Kidney tubule cell (primary cell): Measurements from ENCODE around the gene CACNA1C.

ENCODE experiments used
- DNase-seq: peaks from one replicate; pipeline ENCODE4 v3.0.0-alpha.2; 2018; ENCODE audit warnings: low spot score

The CACNA1C gene

GRCh38 chr12:2414810-2415567, 362.2 kb downstream of the CACNA1C start:
- DNase-seq: no peak

- DNase-seq: no peak
Measured at GRCh38 chr12:2415568-2415944, 362.8 kb downstream of the CACNA1C start.

DNA sequence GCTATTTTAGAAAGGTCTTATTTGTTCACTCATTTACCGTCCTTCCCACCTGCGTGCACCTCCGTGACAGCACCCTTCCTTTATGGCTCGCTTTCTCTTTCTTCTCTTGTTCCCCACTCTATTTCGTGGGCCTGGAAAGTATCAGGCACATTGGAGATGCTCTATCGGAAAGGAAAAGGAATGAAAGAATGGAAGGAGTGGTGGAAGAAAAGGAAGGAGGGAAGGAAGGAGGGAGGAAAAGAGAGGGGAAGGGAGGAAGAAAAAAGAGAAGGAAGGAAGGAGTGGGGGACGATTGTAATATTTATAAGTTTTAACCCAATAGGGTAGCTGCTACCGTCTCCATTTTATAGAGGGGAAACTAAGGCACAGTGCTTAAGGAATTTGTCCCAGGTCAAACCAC, 363.4 kb downstream of the CACNA1C start:
- DNase-seq: no peak

DNA sequence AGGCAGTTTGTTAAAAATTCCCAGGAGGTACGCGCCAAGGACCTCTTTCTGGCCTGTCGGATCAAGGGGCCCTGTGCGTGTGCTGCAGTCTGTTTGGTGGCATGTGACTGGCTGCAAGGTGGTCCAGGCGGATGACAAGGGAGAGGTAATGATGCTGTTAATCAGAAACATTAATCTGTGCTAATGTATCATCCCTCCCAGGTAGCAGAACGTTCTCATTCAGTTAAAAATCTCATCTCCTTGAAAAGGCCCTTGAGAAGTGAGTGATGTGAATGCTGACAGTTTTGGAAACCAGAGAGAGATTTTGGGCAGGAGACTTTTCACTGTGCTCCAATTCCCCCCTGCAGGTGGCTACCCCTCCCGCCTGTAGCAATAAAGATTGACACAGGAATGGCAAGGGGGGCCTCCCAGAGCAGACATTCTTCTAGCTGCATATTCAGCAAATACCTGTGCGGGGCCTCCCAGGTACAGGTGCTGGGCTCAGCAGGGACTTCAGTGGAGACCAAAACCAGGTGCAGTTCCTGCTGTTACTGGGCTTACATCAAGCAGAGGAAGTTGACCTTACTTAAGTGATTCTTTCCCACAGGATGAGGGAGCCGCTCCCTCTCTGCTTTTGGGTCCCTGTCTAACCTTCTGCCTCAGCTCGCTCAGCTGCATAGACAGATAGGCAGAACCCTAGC, 364.8 kb downstream of the CACNA1C start:
- DNase-seq: no peak

GRCh38 chr12:2418579-2418978, 365.8 kb downstream of the CACNA1C start:
- no peak for DNase-seq

- no peak for DNase-seq
Measured at GRCh38 chr12:2422591-2422990, 369.8 kb downstream of the CACNA1C start.

DNA sequence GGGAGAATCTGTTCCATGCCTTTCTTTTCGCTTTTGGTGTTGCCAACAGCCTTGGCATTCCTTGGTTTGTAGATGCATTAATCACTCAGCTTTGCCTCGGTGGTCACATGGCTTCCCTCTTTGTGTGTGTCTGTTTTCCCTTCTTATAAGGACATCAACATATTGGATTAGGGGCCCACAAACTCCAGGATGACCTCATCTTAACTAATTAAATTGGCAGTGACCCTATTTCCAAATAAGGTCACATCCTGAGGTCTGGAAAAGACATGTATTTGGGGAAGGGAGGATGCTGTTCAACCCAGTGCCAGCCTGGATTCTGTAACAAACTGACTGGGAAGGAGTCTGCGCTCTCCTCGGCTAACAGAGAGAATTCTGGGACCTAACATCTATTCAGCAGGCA, 376.2 kb downstream of the CACNA1C start:
- DNase-seq: no peak

DNA sequence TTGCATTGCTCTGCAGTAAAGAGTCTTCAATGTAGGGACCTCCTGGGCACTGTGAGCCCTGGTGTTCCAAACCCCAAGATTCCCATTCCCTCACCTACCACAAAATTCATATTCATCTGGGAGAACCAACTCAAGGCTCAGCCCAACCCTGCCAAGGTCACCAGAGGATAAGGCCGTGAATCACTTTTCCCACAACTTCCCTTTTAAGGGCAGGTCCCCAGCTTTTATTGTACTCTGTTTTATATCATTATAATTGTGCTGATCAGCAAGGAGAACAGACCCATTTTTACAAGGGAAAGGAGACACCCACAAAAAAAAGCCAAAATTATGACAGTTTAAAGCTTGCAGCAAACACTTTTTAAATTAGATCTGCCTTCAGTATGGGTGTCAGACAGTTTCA, 379.0 kb downstream of the CACNA1C start:
- DNase-seq: no peak

GRCh38 chr12:2432856-2433255, 380.1 kb downstream of the CACNA1C start:
- no peak for DNase-seq

GRCh38 chr12:2435511-2435910, 382.7 kb downstream of the CACNA1C start:
- no peak for DNase-seq

GRCh38 chr12:2439332-2440100, 386.7 kb downstream of the CACNA1C start:
- no peak for DNase-seq

DNA sequence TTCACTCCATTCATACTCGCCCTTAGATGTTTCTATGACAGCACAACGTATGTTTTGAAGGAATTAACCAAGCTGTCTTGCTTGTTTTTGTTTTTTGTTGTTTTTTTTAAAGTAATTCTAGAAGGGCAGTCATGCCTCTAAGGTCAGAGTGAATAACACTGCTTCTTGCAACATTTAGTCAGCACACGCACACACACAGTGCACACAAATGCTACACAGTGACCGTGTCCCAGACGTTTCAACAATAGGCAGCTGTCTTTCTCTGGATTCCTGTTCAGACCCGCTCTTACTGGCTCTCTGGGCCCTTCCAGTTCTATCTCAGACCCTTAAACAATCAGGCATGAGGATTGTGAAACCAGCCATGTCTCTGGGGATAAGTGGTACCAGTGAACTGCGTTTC, 391.0 kb downstream of the CACNA1C start:
- no peak for DNase-seq

- DNase-seq: no peak
Measured at GRCh38 chr12:2445968-2446367, 393.2 kb downstream of the CACNA1C start.

DNA sequence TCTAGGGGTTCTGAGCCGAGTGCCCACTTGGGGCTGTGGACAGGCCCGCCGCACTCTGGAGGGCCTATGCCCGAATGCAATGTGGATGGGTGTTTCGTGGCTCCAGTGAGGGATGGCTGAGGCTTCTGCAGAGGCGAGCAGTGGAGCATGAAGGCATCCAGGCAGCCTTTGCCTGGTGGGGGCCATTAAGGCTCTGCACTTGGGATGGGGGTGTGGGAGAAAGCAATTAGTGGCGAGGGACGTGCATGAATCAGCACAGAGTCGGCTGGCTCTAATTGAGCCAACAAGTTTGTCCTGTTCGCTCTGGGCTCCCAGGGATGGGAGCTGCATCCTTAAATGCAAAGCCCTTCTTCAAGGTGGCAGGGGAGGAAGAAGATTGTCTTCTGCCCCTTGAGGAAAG, 395.1 kb downstream of the CACNA1C start:
- DNase-seq: peak; percentile 2

DNA sequence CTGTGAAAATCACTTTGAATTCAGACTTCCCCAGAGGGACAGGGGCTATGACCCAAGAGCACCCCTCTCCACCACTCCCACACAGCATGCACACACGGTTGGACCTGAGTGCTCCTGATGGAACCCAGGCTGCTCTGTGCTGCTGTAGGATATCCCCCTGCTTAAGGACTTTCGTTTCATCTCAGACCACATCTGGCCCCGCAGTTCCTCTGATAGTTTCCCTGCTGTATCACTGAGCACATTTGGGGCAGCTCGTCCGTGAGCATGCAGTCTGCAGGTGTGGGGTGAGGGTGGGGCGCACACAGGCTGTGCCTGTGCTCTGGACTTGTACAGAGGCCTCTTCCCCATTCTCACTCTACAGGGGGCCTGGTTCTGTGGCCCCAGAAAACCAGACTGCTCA, 396.8 kb downstream of the CACNA1C start:
- DNase-seq: no peak

- no peak for DNase-seq
Measured at GRCh38 chr12:2450553-2450952, 397.8 kb downstream of the CACNA1C start.

DNA sequence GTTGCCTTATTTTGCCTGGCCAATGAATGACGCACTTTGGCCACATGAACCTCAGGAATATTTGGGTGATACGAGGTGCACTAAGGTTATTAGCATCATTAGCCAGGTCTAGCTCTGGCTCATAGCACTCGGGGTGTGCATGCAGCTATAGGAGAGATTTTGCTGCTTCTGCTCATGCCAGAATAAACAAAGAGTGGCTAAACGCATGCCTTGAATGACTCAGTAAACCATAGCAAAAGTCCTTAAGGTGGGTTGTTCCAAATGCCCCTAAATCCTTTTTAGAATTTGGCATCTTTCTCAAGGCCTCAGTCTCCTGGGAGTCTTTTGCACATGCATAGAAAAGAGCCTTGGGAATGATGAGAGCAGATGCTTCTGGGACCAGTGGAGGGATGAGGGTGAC, 398.2 kb downstream of the CACNA1C start:
- no peak for DNase-seq

DNA sequence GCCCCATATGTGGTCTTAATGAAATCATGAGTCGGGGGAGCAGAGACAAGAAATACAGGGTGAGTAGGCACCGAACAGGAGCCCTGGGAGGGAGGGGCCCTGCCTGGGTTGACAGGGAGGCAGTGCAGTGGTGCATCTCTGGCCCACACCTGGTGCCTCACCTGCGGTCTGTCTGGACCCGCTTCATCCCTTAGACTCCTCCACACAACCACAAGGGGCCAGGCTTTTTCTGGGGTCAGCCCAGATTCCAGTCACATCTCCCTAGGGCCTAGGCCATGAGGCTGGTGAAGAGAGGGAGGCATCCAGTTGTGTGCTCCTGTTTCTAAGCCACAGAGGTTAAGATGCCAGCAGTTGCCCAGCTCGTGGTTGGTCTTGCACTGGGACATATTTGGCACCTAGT, 398.7 kb downstream of the CACNA1C start:
- no peak for DNase-seq

- DNase-seq: no peak
Measured at GRCh38 chr12:2453076-2453760, 400.4 kb downstream of the CACNA1C start.

DNA sequence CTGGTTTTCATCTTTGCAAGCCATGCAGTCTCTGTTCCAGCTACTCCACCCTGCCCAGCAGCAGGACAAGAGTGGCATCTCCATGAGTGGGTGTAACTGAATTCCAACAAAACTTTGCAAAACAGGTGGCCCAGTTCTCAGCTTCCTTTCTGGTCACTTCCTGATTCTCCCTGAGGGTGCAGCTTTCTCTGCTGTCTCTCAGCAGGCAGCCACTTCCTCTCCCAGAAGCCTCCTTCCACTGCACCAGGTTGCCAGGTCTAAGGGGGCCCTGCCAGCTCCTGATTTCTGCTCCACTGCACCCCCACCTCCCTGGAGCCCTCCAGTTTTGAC, 400.9 kb downstream of the CACNA1C start:
- DNase-seq: no peak

DNA sequence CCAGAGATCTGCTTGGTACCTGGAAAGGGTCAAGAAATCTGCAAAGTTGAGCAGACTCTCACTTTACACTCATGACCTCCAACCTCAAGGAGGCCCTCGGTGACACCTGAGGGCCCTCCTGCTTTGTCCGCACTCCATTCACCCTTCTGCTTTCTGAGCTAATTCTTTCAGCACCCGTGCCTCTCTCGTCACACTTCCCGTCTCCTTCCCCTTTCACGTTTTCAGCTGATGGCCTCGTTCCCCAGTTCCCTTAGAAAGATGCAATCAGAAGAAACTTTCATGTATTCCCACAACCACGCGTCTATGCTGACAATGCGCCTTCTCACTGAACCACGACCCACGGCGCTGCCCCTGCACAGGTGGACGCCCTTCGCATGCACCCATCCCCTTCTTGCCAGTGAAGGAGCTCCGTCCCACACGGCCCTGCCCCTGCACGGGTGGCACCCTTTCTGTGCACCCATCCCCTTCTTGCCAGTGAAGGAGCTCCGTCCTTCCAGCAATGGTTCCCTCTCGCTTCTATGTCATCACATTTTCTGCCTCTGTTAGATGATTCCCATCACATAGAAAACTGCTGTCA, 401.9 kb downstream of the CACNA1C start:
- no peak for DNase-seq

DNA sequence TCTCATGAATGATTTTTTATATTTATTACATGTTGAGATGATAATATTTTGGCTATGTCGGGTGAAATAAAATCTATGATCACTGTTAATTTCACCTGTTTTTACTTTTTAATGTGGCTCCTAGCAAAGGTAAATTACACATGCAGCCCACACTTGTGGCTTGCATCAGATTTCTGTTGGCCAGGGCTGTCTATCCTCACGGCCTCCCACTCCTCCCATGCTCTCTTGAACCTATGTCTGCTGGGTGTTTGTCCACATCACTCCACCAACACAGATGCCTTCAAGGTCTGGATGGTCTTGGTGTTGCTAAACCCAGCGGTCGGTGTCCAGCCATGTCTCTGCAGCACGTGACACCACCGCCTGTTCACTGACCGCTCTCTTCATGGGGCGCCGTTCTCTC, 402.6 kb downstream of the CACNA1C start:
- DNase-seq: no peak
